ENCODE data around the gene ARL16.

ARL16 gene

DNA sequence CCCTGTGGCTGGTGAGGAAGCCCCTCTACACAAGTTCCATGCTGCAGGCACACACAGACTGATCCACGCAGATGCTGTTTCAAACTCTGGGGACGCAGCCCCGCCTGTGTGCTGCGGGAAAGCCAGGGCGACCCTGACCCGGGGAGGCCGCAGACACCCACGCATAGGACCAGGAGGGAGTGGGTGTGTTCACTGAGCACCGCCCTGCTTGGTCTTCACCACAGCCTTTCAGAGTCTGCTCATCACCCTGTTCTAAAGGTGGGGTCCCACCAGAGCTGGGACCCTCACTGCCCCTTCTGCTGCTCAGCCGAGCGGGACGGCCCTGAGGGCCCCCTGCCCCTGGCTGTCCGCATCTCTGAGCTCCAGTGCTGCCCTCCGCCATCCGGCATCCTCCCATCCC lies 39.1 kb downstream of the ARL16 start:
- ATAC-seq (no peak), DNase-seq (no peak)

DNA sequence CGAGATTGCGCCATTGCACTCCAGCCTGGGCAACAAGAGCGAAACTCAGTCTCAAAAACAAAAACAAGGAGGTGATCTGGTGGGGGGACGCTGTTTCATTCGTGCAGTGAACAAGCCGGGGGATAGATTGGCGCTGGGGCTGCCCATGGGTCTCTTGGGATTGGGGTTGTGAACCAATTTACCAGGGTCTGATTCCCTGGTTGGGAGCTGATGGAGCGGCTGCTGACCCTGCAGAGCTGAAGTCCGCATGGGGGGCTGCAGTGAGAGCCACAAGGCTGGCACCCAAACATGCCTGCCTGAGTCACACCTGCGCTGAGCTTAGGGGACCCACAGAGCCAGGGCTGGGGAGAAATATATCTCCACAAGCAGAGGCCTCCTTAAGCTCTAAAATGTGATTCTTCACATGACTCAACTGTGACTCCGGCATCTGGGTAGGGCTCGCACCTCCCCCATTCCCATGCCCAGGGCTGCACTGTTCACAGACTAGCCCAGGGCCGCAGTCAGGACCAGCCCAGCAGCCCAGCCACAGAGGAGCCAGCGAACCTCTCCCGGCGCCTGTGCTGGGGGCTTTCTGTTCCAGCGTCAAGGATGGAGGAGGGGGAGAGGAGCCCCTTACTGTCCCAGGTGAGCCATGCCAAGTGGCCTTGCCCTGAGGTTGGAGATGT lies 41.6 kb downstream of the ARL16 start:
- no peak for DNase-seq
- ATAC-seq = no peak

DNA sequence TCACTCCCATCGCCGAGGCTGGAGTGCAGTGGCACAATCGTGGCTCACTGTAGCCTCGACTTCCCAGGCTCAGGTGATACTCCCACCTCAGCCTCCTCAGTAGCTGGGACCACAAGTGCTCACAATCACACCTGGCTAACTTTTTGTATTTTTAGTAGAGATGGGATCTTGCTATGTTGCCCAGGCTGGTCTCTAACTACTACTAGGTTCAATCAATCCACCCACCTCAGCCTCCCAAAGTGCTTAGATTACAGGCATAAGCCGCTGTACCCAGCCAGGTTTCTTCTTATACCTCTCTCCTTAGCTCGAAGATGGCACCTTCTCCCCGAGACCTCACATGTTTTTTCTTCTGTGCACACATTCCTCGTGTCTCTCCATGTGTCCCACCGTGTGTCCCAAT lies 43.6 kb downstream of the ARL16 start:
- DNase-seq = no peak
- ATAC-seq = no peak

DNA sequence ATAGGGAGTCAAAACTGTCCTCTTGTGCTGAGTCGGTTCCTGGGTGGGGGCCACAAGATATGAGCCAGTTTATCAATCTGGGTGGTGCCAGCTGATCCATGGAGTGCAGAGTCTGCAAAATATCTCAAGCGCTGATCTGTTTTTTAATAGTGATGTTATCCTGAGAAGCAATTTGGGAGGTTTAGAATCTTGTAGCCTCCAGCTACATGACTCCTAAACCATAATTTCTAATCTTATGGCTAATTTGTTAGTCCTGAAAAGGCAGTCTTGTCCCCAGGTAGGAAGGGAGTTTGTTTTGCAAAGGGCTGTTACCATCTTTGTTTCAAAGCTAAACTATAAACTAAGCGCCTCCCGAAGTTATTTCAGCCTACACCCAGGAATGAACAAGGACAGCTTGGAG lies 44.9 kb downstream of the ARL16 start:
- no peak for ATAC-seq

DNA sequence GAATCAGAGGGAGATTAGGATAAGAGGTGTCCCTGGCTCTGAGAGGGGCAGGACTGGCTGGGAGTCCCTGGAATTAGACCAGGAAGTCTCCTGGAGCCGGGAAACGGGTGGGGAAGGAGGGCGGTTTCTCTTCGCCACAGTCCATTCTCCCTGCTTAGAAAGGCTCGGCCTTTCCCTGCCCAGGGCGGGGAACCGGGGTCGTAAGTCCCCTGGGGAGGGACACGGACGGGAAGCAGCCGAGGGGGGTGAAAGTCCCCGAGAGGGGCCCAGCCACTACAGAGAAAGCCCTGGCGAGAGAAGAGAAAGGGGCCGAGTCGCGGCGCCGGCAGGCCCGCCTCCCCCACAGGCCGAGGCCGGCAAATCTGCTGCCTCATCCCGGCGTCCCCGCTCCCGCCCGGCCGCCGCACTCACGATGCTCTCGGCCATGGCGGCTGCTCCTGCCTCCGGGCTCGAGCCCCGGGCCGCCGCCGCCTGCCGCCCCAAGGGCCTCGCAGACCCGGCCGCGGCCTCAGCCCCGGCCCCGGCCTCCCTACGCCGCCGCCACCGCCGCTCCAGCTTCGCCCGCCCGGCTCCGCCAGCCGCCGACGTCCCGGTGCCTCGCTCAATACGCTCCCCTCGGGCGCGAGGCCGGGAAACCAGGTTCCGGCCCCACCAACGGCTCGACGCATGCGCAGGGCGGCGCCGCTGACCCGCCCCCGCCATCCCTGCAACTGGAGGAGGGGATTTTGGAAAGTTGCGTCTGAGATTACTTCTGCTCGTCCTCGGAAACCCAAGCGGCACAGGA lies 46.9 kb downstream of the ARL16 start, which contains the start of the genes NPLOC4 and TSPAN10:
Gene NPLOC4, minus strand, starts transcription at position 608 of the 784 bp plus-strand sequence. Its CDS starts 182 bp downstream, at position 426.
Gene TSPAN10, plus strand, starts transcription at position 692 of the 784 bp plus-strand sequence. CDS start 5,217 bp downstream, outside the sequence.
- ATAC-seq (peak; percentile 95), DNase-seq (peak; percentile 91)

More for the DNA sequence above, 44.9 kb downstream of the ARL16 start:
- DNase-seq = no peak

DNA sequence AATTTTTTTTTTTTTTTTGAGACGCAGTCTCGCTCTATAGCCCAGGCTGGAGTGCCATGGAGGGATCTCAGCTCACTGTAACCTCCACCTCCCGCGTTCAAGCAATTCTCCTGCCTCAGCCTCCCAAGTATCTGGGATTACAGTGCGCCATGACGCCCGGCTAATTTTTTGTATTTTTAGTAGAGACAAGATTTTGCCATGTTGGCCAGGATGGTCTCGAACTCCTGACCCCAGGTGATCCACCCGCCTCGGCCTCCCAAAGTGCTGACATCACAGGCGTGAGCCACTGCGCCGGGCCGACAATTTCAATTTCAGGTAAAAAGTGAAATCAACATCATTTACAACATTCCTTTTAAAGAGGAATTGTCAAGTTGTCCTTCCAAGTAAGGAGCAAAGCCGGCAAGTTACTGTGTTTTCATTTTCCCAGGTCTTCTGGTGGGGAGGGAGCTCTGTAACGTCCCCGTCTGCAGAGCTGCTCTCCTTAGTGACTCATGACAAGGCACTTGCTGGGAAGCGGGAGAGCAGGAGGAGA lies 47.6 kb downstream of the ARL16 start:
- DNase-seq = no peak
- no peak for ATAC-seq

DNA sequence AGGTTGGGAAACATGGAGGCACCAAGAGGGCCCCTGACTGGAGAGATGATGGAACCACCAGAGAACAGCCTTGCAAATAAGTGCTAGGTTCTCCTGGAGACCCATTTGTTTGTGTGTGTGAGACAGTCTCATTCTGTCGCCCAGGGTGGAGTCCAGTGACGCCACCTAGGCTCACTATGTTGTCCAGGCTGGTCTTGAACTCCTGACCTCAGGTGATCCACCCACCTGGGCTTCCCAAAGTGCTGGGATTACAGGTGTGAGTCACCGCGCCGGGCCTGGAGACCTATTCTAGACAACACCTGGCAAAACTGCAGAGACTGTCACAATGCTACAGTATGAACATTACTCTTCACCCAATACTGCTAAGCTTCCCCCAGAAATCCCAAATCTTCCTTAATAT lies 48.2 kb downstream of the ARL16 start:
- no peak for ATAC-seq
- no peak for DNase-seq

DNA sequence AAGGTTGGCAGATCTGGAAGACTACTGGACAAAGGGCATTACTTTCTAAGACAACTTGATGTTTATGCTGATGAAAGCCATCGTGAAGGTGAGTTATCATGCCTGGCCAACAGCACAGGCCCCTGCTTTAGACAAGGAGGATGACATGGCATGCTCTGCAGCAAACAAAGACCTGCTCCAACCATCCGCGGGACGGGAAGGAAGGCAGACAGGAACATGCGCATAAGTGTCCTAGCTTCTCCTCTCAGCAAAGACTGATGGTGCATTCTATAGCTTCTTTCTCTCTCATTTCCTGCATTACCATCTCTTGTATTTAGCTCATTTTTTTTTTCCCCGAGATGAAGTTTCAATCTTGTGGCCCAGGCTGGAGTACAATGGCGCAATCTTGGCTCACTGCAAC lies 52.1 kb downstream of the ARL16 start:
- DNase-seq (no peak), ATAC-seq (no peak)
